IMR-90 (cell line): ENCODE measurements around the gene GNB2. TPM values are rescaled to one million over a fixed set of nuclear protein-coding genes. Genes with fewer than 3 reads are reported as not detected.
A peak's percentile ranks its signal among the peaks of the same experiment; 100 is the strongest.

Experiments
- ATAC-seq: fragments of 200-7000 bp; cut with Tn5 transposase; 2 replicates; pipeline ENCODE4 v1.9.1; 2020; ENCODE audit warnings: low read depth, mild to moderate bottlenecking, moderate library complexity
- BruUV-seq: library from RNA; stranded (reverse); fragments of 400-500 nt; replicated peaks from 2 replicates; lab custom pipeline; 2021; lab: Mats Ljungman, UMichigan
- CTCF ChIA-PET: fragments of 300-600 bp; formaldehyde crosslinking; extraction: SDS; loops from one replicate; lab custom pipeline; 2021; ENCODE audit warnings: antibody characterized with exemption; lab: Yijun Ruan, JAX
- POLR2A ChIA-PET: fragments of 300-600 bp; sonication (Branson Sonifier 250); formaldehyde crosslinking; loops from one replicate; lab custom pipeline; 2022; ENCODE audit warnings: antibody characterized with exemption; ENCODE audit not compliant: unreplicated experiment; lab: Charles Lee
- DNase-seq: peaks from one replicate; pipeline ENCODE4 v3.0.0; 2013
- H2AFZ ChIP-seq: replicated peaks from 2 replicates; pipeline ENCODE3; 2013; ENCODE audit warnings: low read length, mild to moderate bottlenecking; ENCODE audit not compliant: poor library complexity
- H2AK5ac ChIP-seq: 2 replicates; pipeline ENCODE4 v1.6.1; 2013; ENCODE audit warnings: low read depth, low read length, inconsistent platforms
- H2AK9ac ChIP-seq: replicated peaks from 2 replicates; pipeline ENCODE3; 2013; ENCODE audit warnings: mild to moderate bottlenecking, low read depth, low read length, moderate library complexity; ENCODE audit not compliant: poor library complexity
- H2BK120ac ChIP-seq: 2 replicates; pipeline ENCODE4 v1.6.1; 2013; ENCODE audit warnings: low read depth, low read length, inconsistent platforms
- H2BK15ac ChIP-seq: 3 replicates; pipeline ENCODE4 v1.6.1; 2013; ENCODE audit warnings: low read depth, low read length, inconsistent platforms
- H2BK20ac ChIP-seq: 2 replicates; pipeline ENCODE4 v1.6.1; 2013; ENCODE audit warnings: low read depth, mild to moderate bottlenecking, inconsistent platforms, low read length, moderate library complexity
- H2BK5ac ChIP-seq: 2 replicates; pipeline ENCODE4 v1.6.1; 2013; ENCODE audit warnings: mild to moderate bottlenecking, low read depth, low read length, inconsistent platforms; ENCODE audit not compliant: poor library complexity, severe bottlenecking
- H3K14ac ChIP-seq: replicated peaks from 2 replicates; pipeline ENCODE4 v1.6.1; 2013; ENCODE audit warnings: low read depth, low read length, inconsistent platforms
- H3K18ac ChIP-seq: 2 replicates; pipeline ENCODE4 v1.6.1; 2013; ENCODE audit warnings: low read depth, low read length, control low read depth
- H3K23ac ChIP-seq: 2 replicates; pipeline ENCODE4 v1.6.1; 2013; ENCODE audit warnings: low read depth, low read length, inconsistent platforms
- H3K27ac ChIP-seq: 2 replicates; pipeline ENCODE4 v1.5.1; 2013; ENCODE audit warnings: mild to moderate bottlenecking, control low read depth, low read length; ENCODE audit not compliant: insufficient read depth
- H3K27me3 ChIP-seq: 2 replicates; pipeline ENCODE4 v1.6.1; 2013; ENCODE audit warnings: low read length; ENCODE audit not compliant: control insufficient read depth, insufficient read depth
- H3K36me3 ChIP-seq: 2 replicates; pipeline ENCODE4 v1.6.1; 2013; ENCODE audit warnings: low read length, mixed read lengths; ENCODE audit not compliant: control insufficient read depth, insufficient read depth
- H3K4ac ChIP-seq: 2 replicates; pipeline ENCODE4 v1.6.1; 2013; ENCODE audit warnings: low read depth, low read length, inconsistent platforms
- H3K4me1 ChIP-seq: 2 replicates; pipeline ENCODE4 v1.6.1; 2013; ENCODE audit warnings: low read length, mixed read lengths; ENCODE audit not compliant: control insufficient read depth, insufficient read depth
- H3K4me2 ChIP-seq: 2 replicates; pipeline ENCODE4 v1.6.1; 2013; ENCODE audit warnings: low read depth, mild to moderate bottlenecking, control low read depth, low read length, moderate library complexity
- H3K4me3 ChIP-seq: 2 replicates; pipeline ENCODE4 v1.5.1; 2013; ENCODE audit warnings: low read depth, mild to moderate bottlenecking, control low read depth, low read length, moderate library complexity; ENCODE audit not compliant: insufficient read depth
- H3K56ac ChIP-seq: 2 replicates; pipeline ENCODE4 v1.6.1; 2013; ENCODE audit warnings: low read length, inconsistent platforms; ENCODE audit not compliant: insufficient read depth; ENCODE audit errors: extremely low read depth
- H3K79me1 ChIP-seq, 2 experiments: 2 replicates each; pipeline ENCODE4 v1.6.1; 2013; ENCODE audit warnings: low read length in 2 of 2, inconsistent platforms in 1 of 2, low read depth in 1 of 2
- H3K9ac ChIP-seq: 2 replicates; pipeline ENCODE4 v1.6.1; 2013; ENCODE audit warnings: low read depth, low read length, control low read depth
- H3K9me1 ChIP-seq: 2 replicates; pipeline ENCODE4 v1.6.1; 2013; ENCODE audit warnings: low read length, inconsistent platforms; ENCODE audit not compliant: insufficient read depth
- H3K9me3 ChIP-seq: 2 replicates; pipeline ENCODE4 v1.6.1; 2013; ENCODE audit warnings: low read length; ENCODE audit not compliant: control insufficient read depth, insufficient read depth
- H4K20me1 ChIP-seq: 2 replicates; pipeline ENCODE4 v1.6.1; 2013; ENCODE audit warnings: low read length, inconsistent platforms; ENCODE audit not compliant: insufficient read depth
- H4K5ac ChIP-seq: 2 replicates; pipeline ENCODE4 v1.6.1; 2013; ENCODE audit warnings: mild to moderate bottlenecking, low read depth, low read length, control low read depth
- H4K8ac ChIP-seq, 2 experiments: 2 replicates each; pipeline ENCODE4 v1.6.1; 2013; ENCODE audit warnings: low read depth in 2 of 2, low read length in 2 of 2, control low read depth in 1 of 2, inconsistent platforms in 1 of 2
- H4K91ac ChIP-seq: 2 replicates; pipeline ENCODE4 v1.6.1; 2013; ENCODE audit warnings: low read depth, low read length, inconsistent platforms; ENCODE audit not compliant: insufficient read depth
- BHLHE40 ChIP-seq: fragments of 150-350 bp; IDR thresholded peaks from 2 replicates; pipeline ENCODE4 v1.6.1; 2016; ENCODE audit warnings: mild to moderate bottlenecking, low read depth, low read length
- CHD1 ChIP-seq: IDR thresholded peaks from 2 replicates; pipeline ENCODE4 v1.6.1; 2012; ENCODE audit warnings: low read depth, low read length, improper control_type of control experiment
- ELK1 ChIP-seq: fragments of 150-350 bp; IDR thresholded peaks from 2 replicates; pipeline ENCODE4 v1.6.1; 2016; ENCODE audit warnings: low read depth, mild to moderate bottlenecking, low read length, moderate library complexity, borderline replicate concordance
- MAZ ChIP-seq: IDR thresholded peaks from 2 replicates; pipeline ENCODE4 v1.6.1; 2012; ENCODE audit warnings: low read depth, mild to moderate bottlenecking, low read length, improper control_type of control experiment, moderate library complexity, borderline replicate concordance
- MXI1 ChIP-seq: IDR thresholded peaks from 2 replicates; pipeline ENCODE4 v1.6.1; 2012; ENCODE audit warnings: low read depth, mild to moderate bottlenecking, low read length, moderate library complexity, borderline replicate concordance
- POLR2A ChIP-seq: IDR thresholded peaks from 2 replicates; pipeline ENCODE4 v1.6.1; 2012; ENCODE audit warnings: mild to moderate bottlenecking, low read depth, low read length
- SMC3 ChIP-seq: fragments of 150-350 bp; IDR thresholded peaks from 2 replicates; pipeline ENCODE4 v1.6.1; 2016; ENCODE audit warnings: low read depth, mild to moderate bottlenecking, antibody characterized with exemption, low read length, moderate library complexity
- USF2 ChIP-seq: fragments of 150-350 bp; IDR thresholded peaks from 2 replicates; pipeline ENCODE4 v1.6.1; 2017; ENCODE audit warnings: mild to moderate bottlenecking, antibody characterized with exemption, low read length, low read depth
- WGBS, 2 experiments: methylation state at CpG; one replicate each; pipeline versions ENCODE4 v1.1.5 to v1.1.7; 2013; ENCODE audit warnings: missing lambda C conversion rate in 2 of 2; ENCODE audit not compliant: insufficient read length in 1 of 2; ENCODE audit errors: extremely low coverage in 2 of 2; 5-methylcytosine and 5-hydroxymethylcytosine counted together
- dilution Hi-C: fragments of 300-500 bp; cut with HindIII; formaldehyde crosslinking; loops from one replicate; pipeline ENCODE4 v1.14.3; 2018; ENCODE audit warnings: low sequenced_read_pairs; ENCODE audit not compliant: unreplicated experiment
- in situ Hi-C: fragments of 300-500 bp; cut with MboI; formaldehyde crosslinking; loops from 3 replicates; pipeline ENCODE4 v1.14.3; 2019; ENCODE audit warnings: low sequenced_read_pairs, inconsistent platforms, mixed read lengths
- intact Hi-C: fragments of 100-400 bp; cut with micrococcal nuclease; formaldehyde crosslinking; loops from 2 replicates; pipeline ENCODE4 v1.10.0; 2022
- polyA plus RNA-seq, 3 experiments: library from polyadenylated mRNA; depleted of rRNA; stranded (reverse); fragments of >200 nt; gene quantifications; 2 replicates each; pipeline ENCODE4 v1.2.3, GENCODE V29; 2012; ENCODE audit warnings: low replicate concordance in 1 of 3
- total RNA-seq: library from RNA; depleted of rRNA; stranded (reverse); fragments of >200 nt; gene quantifications from 2 replicates; pipeline ENCODE4 v1.2.3, GENCODE V29; 2012

Gene GNB2
- total and polyA plus RNA-seq, 2 of the 4 experiments (the other 2 are of a cell fraction), result 62.0 to 279 TPM

- Histone ChIP-seq H3K23ac (peak within 1 kb of the TSS; percentile 55; the same call in 1 of the 2 replicates), H2BK5ac (peak within 1 kb of the TSS; percentile 78), H4K20me1 (no peaks in the 10 kb centered on the region; the same call in 1 of the 2 replicates), H3K27me3 (no peaks in the 10 kb centered on the region), H3K4me3 (peak within 1 kb of the TSS; percentile 85), H3K9ac (peak within 1 kb of the TSS; percentile 89), H3K14ac (peak within 1 kb of the TSS; percentile 50), H2AK9ac (peak within 1 kb of the TSS; percentile 89), H2AFZ (peak within 1 kb of the TSS; percentile 100), H3K4ac (peak within 1 kb of the TSS; percentile 82), H2BK20ac (no peak within 1 kb of the TSS), H3K36me3 (no peaks in the 10 kb centered on the region), H3K56ac (peak within 1 kb of the TSS; percentile 36), H3K79me1 (peaks cover 13 to 23% of the 10 kb centered on the region in 2 experiments), H2AK5ac (peak within 1 kb of the TSS; percentile 68), H2BK15ac (no peak within 1 kb of the TSS), H3K4me2 (peak within 1 kb of the TSS; percentile 95), H4K91ac (peak within 1 kb of the TSS; percentile 82), H4K8ac (peak within 1 kb of the TSS; percentile 77 to 87), H3K27ac (peak within 1 kb of the TSS; percentile 83), H3K9me1 (no peaks in the 10 kb centered on the region), H3K18ac (no peak within 1 kb of the TSS; the same call in 1 of the 2 replicates), H2BK120ac (no peak within 1 kb of the TSS), H3K4me1 (peaks cover 4% of the 10 kb centered on the region; the same call in 1 of the 2 replicates), H4K5ac (peak within 1 kb of the TSS; percentile 40), H3K9me3 (no peaks in the 10 kb centered on the region)
- dilution Hi-C loops (no loop called here), in situ Hi-C loops (loop anchor here (5.0 to 25.0 kb wide), 3 partner anchors 119 to 356 kb away; partner anchors contain the start of gene EPHB4), intact Hi-C loops (loop anchor here (1.0 to 2.0 kb wide), 4 partner anchors 19 to 146 kb away; partner anchors contain the start of genes EPHB4 and SLC12A9)
- no TSS peak for BruUV-seq
- ChIA-PET POLR2A (interaction anchor here (1.1 to 1.3 kb wide), 2 partner anchors 169 to 184 kb away, joined by 3 to 5 read pairs; partner anchors contain the start of genes SRRT and UFSP1), CTCF (interaction anchor here (0.7 to 2.4 kb wide), 17 partner anchors 10 to 189 kb away, joined by 3 to 27 read pairs (median 4); partner anchors contain the start of genes EPHB4 and SLC12A9)
- peak; percentile 95 for ATAC-seq
- peak; percentile 97 for DNase-seq
- TF ChIP-seq SMC3, result no peak
- peak; percentile 60; the same call in 1 of the 2 replicates for TF ChIP-seq POLR2A
- TF ChIP-seq USF2, result peak; percentile 59
- TF ChIP-seq CHD1, result no peak
- TF ChIP-seq ELK1, result no peak
- peak; percentile 62; the same call in 1 of the 2 replicates for TF ChIP-seq BHLHE40
- peak; percentile 47; the same call in 1 of the 2 replicates for TF ChIP-seq MXI1
- TF ChIP-seq MAZ, result peak; percentile 71; the same call in 1 of the 2 replicates
- 1% methylated on average over 35 of the region's 86 CpGs; no CpG with 5 or more reads in 1 of the 2 experiments for WGBS, 2 experiments
These were observed 32.5 kb downstream of the GNB2 start, which contains the start of gene POP7 for GRCh38 chr7:100705753-100706671. Gene POP7, plus strand, starts transcription at chr7:100706121. Its CDS starts 710 bp downstream, at chr7:100706831.
